ENCODE measurements around the gene UBXN10. TPM values are rescaled to one million over a fixed set of nuclear protein-coding genes. Genes with fewer than 3 reads are reported as not detected.

UBXN10 gene
- total RNA-seq, 2 experiments from 2014 or later = 1.1 to 1.2 TPM

Other genes starting within 250 kb of the UBXN10 start
- gene PLA2G2A, start 206.5 kb upstream of the UBXN10 start, total RNA-seq = not detected
- not detected for gene PLA2G5, start 115.9 kb upstream of the UBXN10 start, total RNA-seq
- gene PLA2G2D, start 66.6 kb upstream of the UBXN10 start, total RNA-seq = not detected
- gene PLA2G2F, start 46.8 kb upstream of the UBXN10 start, total RNA-seq = not detected
- not detected for gene PLA2G2C, start 422 bp downstream of the UBXN10 start, total RNA-seq
- gene VWA5B1, start 104.8 kb downstream of the UBXN10 start, total RNA-seq = under 1 TPM; 0.16 to 0.31 TPM